Liver (tissue), 9 donors: ENCODE data around the gene CLTRN. TPM values are rescaled to one million over a fixed set of nuclear protein-coding genes. Genes with fewer than 3 reads are reported as not detected.
"Not testable (repeated sequence)": the region's sequence is repeated elsewhere in the genome, so short reads cannot be mapped to it uniquely, and the experiment has no call there.

Experiments
- DNase-seq: peaks from one replicate; pipeline ENCODE4 v3.0.0-alpha.2; 2017; ENCODE audit warnings: low spot score
- H3K27ac ChIP-seq, 2 donors: one replicate each; pipeline ENCODE4 v1.7.0; 2013; ENCODE audit warnings: inconsistent platforms in 2 of 2, low read length in 2 of 2, control low read depth in 1 of 2, low read depth in 1 of 2, mild to moderate bottlenecking in 1 of 2
- H3K27me3 ChIP-seq, 4 donors: one replicate each; pipeline versions ENCODE4 v1.6.1 to v1.7.0; 2013; ENCODE audit warnings: low read length in 3 of 4, inconsistent platforms in 1 of 4, mild to moderate bottlenecking in 1 of 4, moderate library complexity in 1 of 4; ENCODE audit not compliant: control insufficient read depth in 4 of 4, insufficient read depth in 4 of 4
- H3K36me3 ChIP-seq, 4 donors: one replicate each; pipeline versions ENCODE4 v1.6.1 to v1.7.0; 2013; ENCODE audit warnings: low read length in 3 of 4, mild to moderate bottlenecking in 3 of 4, low read depth in 1 of 4, moderate library complexity in 1 of 4; ENCODE audit not compliant: control insufficient read depth in 4 of 4, insufficient read depth in 3 of 4
- H3K4me1 ChIP-seq, 4 donors: one replicate each; pipeline versions ENCODE4 v1.6.1 to v1.7.0; 2013; ENCODE audit warnings: low read length in 3 of 4, mild to moderate bottlenecking in 3 of 4, moderate library complexity in 1 of 4; ENCODE audit not compliant: control insufficient read depth in 4 of 4, insufficient read depth in 4 of 4
- H3K4me3 ChIP-seq, 3 donors: one replicate each; pipeline versions ENCODE4 v1.6.1 to v1.7.0; 2013; ENCODE audit warnings: low read length in 3 of 3, control low read depth in 1 of 3, low read depth in 1 of 3, mild to moderate bottlenecking in 1 of 3
- H3K9ac ChIP-seq, 2 donors: one replicate each; pipeline ENCODE4 v1.7.0; 2013; ENCODE audit warnings: low read length in 2 of 2, mild to moderate bottlenecking in 2 of 2, moderate library complexity in 2 of 2, control low read depth in 1 of 2, low read depth in 1 of 2
- H3K9me3 ChIP-seq, 4 donors: one replicate each; pipeline versions ENCODE4 v1.6.1 to v1.7.0; 2013; ENCODE audit warnings: low read length in 3 of 4; ENCODE audit not compliant: control insufficient read depth in 4 of 4
- CTCF ChIP-seq: fragments of 150-350 bp; IDR thresholded peaks from 2 replicates; pipeline ENCODE4 v1.5.1; 2017; ENCODE audit warnings: improper control_type of control experiment, low read depth, low read length; ENCODE audit not compliant: missing input control
- EGR1 ChIP-seq, 2 donors: IDR thresholded peaks; 2 replicates each; pipeline ENCODE4 v1.6.1; 2016 to 2018; ENCODE audit warnings: antibody characterized with exemption in 2 of 2, low read depth in 2 of 2
- FOXA2 ChIP-seq: IDR thresholded peaks from 2 replicates; pipeline ENCODE4 v1.6.1; 2016; ENCODE audit warnings: antibody characterized with exemption
- HNF4A ChIP-seq, 2 donors: conservative IDR thresholded peaks; 2 replicates each; pipeline ENCODE4 v1.6.1; 2016; ENCODE audit warnings: antibody characterized with exemption in 2 of 2, mild to moderate bottlenecking in 2 of 2
- JUND ChIP-seq, 2 donors: IDR thresholded peaks; 2 replicates each; pipeline ENCODE4 v1.6.1; 2016; ENCODE audit warnings: antibody characterized with exemption in 2 of 2
- MAX ChIP-seq: IDR thresholded peaks from 2 replicates; pipeline ENCODE4 v1.6.1; 2016; ENCODE audit warnings: antibody characterized with exemption
- NR2F2 ChIP-seq: IDR thresholded peaks from 2 replicates; pipeline ENCODE4 v1.6.1; 2016; ENCODE audit warnings: antibody characterized with exemption
- RAD21 ChIP-seq, 2 donors: IDR thresholded peaks; 2 replicates each; pipeline ENCODE4 v1.6.1; 2016; ENCODE audit warnings: antibody characterized with exemption in 2 of 2, mild to moderate bottlenecking in 2 of 2
- RXRA ChIP-seq, 2 donors: IDR thresholded peaks; 2 replicates each; pipeline ENCODE4 v1.6.1; 2017 to 2018; ENCODE audit warnings: antibody characterized with exemption in 2 of 2, mild to moderate bottlenecking in 1 of 2
- SP1 ChIP-seq: IDR thresholded peaks from 2 replicates; pipeline ENCODE4 v1.6.1; 2018; ENCODE audit warnings: antibody characterized with exemption, mild to moderate bottlenecking
- TAF1 ChIP-seq: conservative IDR thresholded peaks from 2 replicates; pipeline ENCODE4 v1.6.1; 2016; ENCODE audit warnings: antibody characterized with exemption, mild to moderate bottlenecking
- ZBTB33 ChIP-seq: IDR thresholded peaks from 2 replicates; pipeline ENCODE4 v1.6.1; 2016; ENCODE audit warnings: antibody characterized with exemption
- WGBS: extraction: QIAGEN DNeasy Blood & Tissue Kit; methylation state at CpG from one replicate; pipeline ENCODE4 v1.1.7; 2013; 5-methylcytosine and 5-hydroxymethylcytosine counted together
- polyA plus RNA-seq, 2 donors: library from polyadenylated mRNA; stranded (reverse) in 1 of 2; unstranded in 1 of 2; fragments of 200-250 nt in 1 of 2; fragments of >200 nt in 1 of 2; fragmentation: Nextera tagmentation in 1 of 2; extraction: Ambion mirVana in 1 of 2; gene quantifications; one replicate each; pipeline versions ENCODE4 v1.2.1 to v1.2.3, GENCODE V29; 2013 to 2015
- total RNA-seq, 2 donors: library from RNA; depleted of rRNA; stranded (reverse); fragments of >200 nt; gene quantifications; one replicate each; pipeline ENCODE4 v1.2.3, GENCODE V29; 2014
- donor health status: healthy.
- donor health status: healthy.
- donor health status: healthy.
- donor health status: healthy.
- donor health status: healthy.

The CLTRN gene
- total and polyA plus RNA-seq, 4 donors: 1.5 to 11.0 (median 5.0) TPM

GRCh38 chrX:15672881-15673280 is 8.3 kb upstream of the CLTRN start:
- H3K4me3 ChIP-seq: no peak overlapping the region
- DNase-seq: no peak
- no peak overlapping the region for H3K27ac ChIP-seq
- TF ChIP-seq SP1: no peak
- TF ChIP-seq NR2F2: no peak
- no peak for TF ChIP-seq FOXA2
- TF ChIP-seq CTCF: no peak
- no peak for TF ChIP-seq JUND (IDR thresholded peaks at IDR 0.05)
- no peak for TF ChIP-seq MAX
- TF ChIP-seq HNF4A (conservative IDR thresholded peaks at IDR 0.05): no peak
- TF ChIP-seq TAF1: no peak
- TF ChIP-seq ZBTB33: no peak
- H3K9me3 ChIP-seq: no peaks in the 10 kb centered on the region
- H3K27me3 ChIP-seq: no peaks in the 10 kb centered on the region
- peaks cover 0 to 35% (median 27%) of the 10 kb centered on the region in 4 donors for H3K4me1 ChIP-seq
- no peak overlapping the region for H3K9ac ChIP-seq
- no peaks in the 10 kb centered on the region for H3K36me3 ChIP-seq
- WGBS: 57% methylated on average over 4 of the region's 4 CpGs

- H3K36me3 ChIP-seq: no peaks in the 10 kb centered on the region
- no peak overlapping the region for H3K9ac ChIP-seq
- no peak overlapping the region for H3K4me3 ChIP-seq
- no peaks in the 10 kb centered on the region for H3K9me3 ChIP-seq
- no peaks in the 10 kb centered on the region for H3K27me3 ChIP-seq
- H3K27ac ChIP-seq: no peak overlapping the region
- no peak for DNase-seq
- no peak for TF ChIP-seq EGR1 (IDR thresholded peaks at IDR 0.05; ENCODE audit: low read depth in 2 of 2)
- peaks cover 0 to 2% (median 0%) of the 10 kb centered on the region in 4 donors for H3K4me1 ChIP-seq
- 73% methylated on average over 1 of the region's 1 CpG for WGBS
Observed at GRCh38 chrX:15663439-15663838, 1.2 kb downstream of the CLTRN start.

GRCh38 chrX:15654804-15655203 is 9.8 kb downstream of the CLTRN start:
- DNase-seq, H3K9me3 ChIP-seq, H3K27me3 ChIP-seq, H3K4me1 ChIP-seq, H3K27ac ChIP-seq, H3K36me3 ChIP-seq, H3K4me3 ChIP-seq, H3K9ac ChIP-seq: not testable (repeated sequence)
- WGBS: 89% methylated on average over 5 of the region's 6 CpGs

- no peak overlapping the region for H3K9ac ChIP-seq
- DNase-seq: no peak
- H3K9me3 ChIP-seq: no peaks in the 10 kb centered on the region
- TF ChIP-seq MAX (no peak), CTCF (no peak), RAD21 (IDR thresholded peaks at IDR 0.05) (no peak), FOXA2 (no peak), RXRA (IDR thresholded peaks at IDR 0.05) (no peak), JUND (IDR thresholded peaks at IDR 0.05) (no peak), SP1 (no peak)
- H3K36me3 ChIP-seq: no peaks in the 10 kb centered on the region
- peaks cover 0 to 2% (median 0%) of the 10 kb centered on the region in 4 donors for H3K27me3 ChIP-seq
- no peaks in the 10 kb centered on the region for H3K4me1 ChIP-seq
- no peak overlapping the region for H3K4me3 ChIP-seq
- no peak overlapping the region for H3K27ac ChIP-seq
- WGBS: 94% methylated on average over 5 of the region's 5 CpGs
Observed at GRCh38 chrX:15653961-15654360, 10.6 kb downstream of the CLTRN start.

GRCh38 chrX:15647510-15647909 is 17.1 kb downstream of the CLTRN start:
- DNase-seq, H3K9ac ChIP-seq, H3K4me3 ChIP-seq, H3K27ac ChIP-seq, H3K27me3 ChIP-seq, H3K4me1 ChIP-seq, H3K36me3 ChIP-seq, H3K9me3 ChIP-seq: not testable (repeated sequence)
- no CpG with 5 or more reads among the region's 5 CpGs for WGBS
